NCI-H446 (cell line): Measurements from ENCODE around the gene TAF4B.

Experiments
- DNase-seq, 2 experiments: peaks; one replicate each; lab custom pipeline; 2025; lab: John Stamatoyannopoulos, UW

TAF4B gene

GRCh38 chr18:26386002-26386401 lies 159.8 kb downstream of the TAF4B start:
- DNase-seq = no peak

GRCh38 chr18:26386441-26386840 lies 160.2 kb downstream of the TAF4B start:
- DNase-seq = no peak

- DNase-seq = no peak
Measured at GRCh38 chr18:26394047-26394654, 167.9 kb downstream of the TAF4B start.

- no peak for DNase-seq
Measured at GRCh38 chr18:26397019-26397418, 170.8 kb downstream of the TAF4B start.

- DNase-seq = no peak
Measured at GRCh38 chr18:26403491-26403890, 177.2 kb downstream of the TAF4B start.

- peak in 1 of 2 experiments; percentile 47 for DNase-seq
Measured at GRCh38 chr18:26405190-26405801, 179.1 kb downstream of the TAF4B start.

GRCh38 chr18:26406324-26406723 lies 180.1 kb downstream of the TAF4B start:
- DNase-seq = no peak

GRCh38 chr18:26406854-26407517 lies 180.7 kb downstream of the TAF4B start:
- DNase-seq = no peak

GRCh38 chr18:26407736-26408601 lies 181.7 kb downstream of the TAF4B start:
- DNase-seq = no peak

GRCh38 chr18:26409091-26409490 lies 182.8 kb downstream of the TAF4B start:
- DNase-seq = no peak

- no peak for DNase-seq
Measured at GRCh38 chr18:26414901-26415440, 188.7 kb downstream of the TAF4B start.

GRCh38 chr18:26415631-26416030 lies 189.4 kb downstream of the TAF4B start:
- DNase-seq = no peak

GRCh38 chr18:26416652-26417150 lies 190.5 kb downstream of the TAF4B start:
- no peak for DNase-seq

- DNase-seq = no peak
Measured at GRCh38 chr18:26417190-26417589, 190.9 kb downstream of the TAF4B start.

- DNase-seq = no peak
Measured at GRCh38 chr18:26418225-26418624, 192.0 kb downstream of the TAF4B start.

GRCh38 chr18:26419746-26420145 lies 193.5 kb downstream of the TAF4B start:
- DNase-seq = peak in 1 of 2 experiments; percentile 6

- no peak for DNase-seq
Measured at GRCh38 chr18:26421503-26421902, 195.3 kb downstream of the TAF4B start.

GRCh38 chr18:26421931-26422330 lies 195.7 kb downstream of the TAF4B start:
- no peak for DNase-seq

- DNase-seq = no peak
Measured at GRCh38 chr18:26422472-26423162, 196.4 kb downstream of the TAF4B start.

- no peak for DNase-seq
Measured at GRCh38 chr18:26424428-26425147, 198.3 kb downstream of the TAF4B start.

GRCh38 chr18:26425148-26425531 lies 198.9 kb downstream of the TAF4B start:
- DNase-seq = no peak
